Measurements from ENCODE around the gene NTHL1.
A peak's percentile ranks its signal among the peaks of the same experiment; 100 is the strongest.

The NTHL1 gene

GRCh38 chr16:1997494-1998359, 49.9 kb downstream of the NTHL1 start:
- Histone ChIP-seq H3K27me3 (peaks cover 12% of the 10 kb centered on the region), H3K9me3 (peaks cover under 1% of the 10 kb centered on the region), H3K27ac (no peak overlapping the region), H3K36me3 (peaks cover 60% of the 10 kb centered on the region), H3K4me3 (ENCODE audit: low read depth in 1 of 2, low read length in 1 of 2) (no peak overlapping the region), H3K4me1 (ENCODE audit: control insufficient read depth in 1 of 2, insufficient read depth in 1 of 2, low read depth in 1 of 2, low read length in 1 of 2) (no peaks in the 10 kb centered on the region)
- TF ChIP-seq CTCF (IDR thresholded peaks at IDR 0.05) = no peak

GRCh38 chr16:1993731-1994131, 53.9 kb downstream of the NTHL1 start:
- Histone ChIP-seq H3K27ac (no peak overlapping the region), H3K4me1 (ENCODE audit: control insufficient read depth in 1 of 2, insufficient read depth in 1 of 2, low read depth in 1 of 2, low read length in 1 of 2) (peaks cover 19 to 28% of the 10 kb centered on the region in 2 experiments), H3K27me3 (peaks cover 52% of the 10 kb centered on the region), H3K36me3 (peaks cover 21% of the 10 kb centered on the region), H3K9me3 (peaks cover 5% of the 10 kb centered on the region), H3K4me3 (ENCODE audit: low read depth in 1 of 2, low read length in 1 of 2) (no peak overlapping the region)
- no peak for TF ChIP-seq CTCF (IDR thresholded peaks at IDR 0.05)

GRCh38 chr16:1992704-1993317, 54.8 kb downstream of the NTHL1 start:
- peak overlapping the region; percentile 61 to 70 for H3K4me3 ChIP-seq (ENCODE audit: low read depth in 1 of 2, low read length in 1 of 2)
- H3K27me3 ChIP-seq = peaks cover 61% of the 10 kb centered on the region
- TF ChIP-seq CTCF (IDR thresholded peaks at IDR 0.05) = no peak
- H3K27ac ChIP-seq = peak overlapping the region; percentile 69
- peaks cover 5% of the 10 kb centered on the region for H3K9me3 ChIP-seq
- peaks cover 19 to 28% of the 10 kb centered on the region in 2 experiments for H3K4me1 ChIP-seq (ENCODE audit: control insufficient read depth in 1 of 2, insufficient read depth in 1 of 2, low read depth in 1 of 2, low read length in 1 of 2)
- H3K36me3 ChIP-seq = peaks cover 12% of the 10 kb centered on the region

GRCh38 chr16:1991948-1992703, 55.5 kb downstream of the NTHL1 start:
- peak overlapping the region; percentile 70 to 71 for H3K4me3 ChIP-seq (ENCODE audit: low read depth in 1 of 2, low read length in 1 of 2)
- peaks cover 5% of the 10 kb centered on the region for H3K36me3 ChIP-seq
- H3K4me1 ChIP-seq (ENCODE audit: control insufficient read depth in 1 of 2, insufficient read depth in 1 of 2, low read depth in 1 of 2, low read length in 1 of 2) = peaks cover 19 to 28% of the 10 kb centered on the region in 2 experiments
- H3K27ac ChIP-seq = peak overlapping the region; percentile 69
- peak; percentile 36 for TF ChIP-seq CTCF (IDR thresholded peaks at IDR 0.05)
- H3K27me3 ChIP-seq = peaks cover 64% of the 10 kb centered on the region
- peaks cover 5% of the 10 kb centered on the region for H3K9me3 ChIP-seq

- TF ChIP-seq CTCF (IDR thresholded peaks at IDR 0.05) = no peak
- peak overlapping the region; percentile 69 for H3K27ac ChIP-seq
- H3K4me3 ChIP-seq (ENCODE audit: low read depth in 1 of 2, low read length in 1 of 2) = peak overlapping the region; percentile 70 to 71
- H3K4me1 ChIP-seq (ENCODE audit: control insufficient read depth in 1 of 2, insufficient read depth in 1 of 2, low read depth in 1 of 2, low read length in 1 of 2) = peaks cover 19 to 28% of the 10 kb centered on the region in 2 experiments
- H3K36me3 ChIP-seq = no peaks in the 10 kb centered on the region
- peaks cover 64% of the 10 kb centered on the region for H3K27me3 ChIP-seq
- H3K9me3 ChIP-seq = peaks cover 5% of the 10 kb centered on the region
Observed at GRCh38 chr16:1991588-1991947, 56.1 kb downstream of the NTHL1 start.

Data from neutrophil (primary cell).